ENCODE results near the gene MAPK8IP3.
"Not testable (repeated sequence)": the region's sequence is repeated elsewhere in the genome, so short reads cannot be mapped to it uniquely, and the experiment has no call there.

MAPK8IP3 gene

DNA sequence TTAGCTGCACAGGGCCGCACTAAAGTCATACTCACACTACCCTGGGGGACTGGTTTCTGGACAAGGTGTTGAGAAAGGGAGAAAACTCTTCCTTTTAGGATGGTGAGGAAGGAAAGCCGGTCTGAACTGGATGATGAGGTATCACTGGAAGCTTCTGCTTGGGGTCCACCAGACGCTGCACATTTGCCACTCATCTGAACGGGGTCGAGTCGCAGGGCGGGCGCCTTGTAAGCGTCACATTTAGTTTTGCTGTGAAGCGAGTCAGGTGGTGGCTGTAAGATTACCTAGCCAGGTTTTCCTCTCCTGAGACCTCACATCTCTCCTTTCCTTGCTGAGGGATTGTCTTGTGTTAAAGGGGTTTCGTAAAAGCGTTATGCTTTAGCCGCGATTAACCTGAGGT is 25.6 kb upstream of the MAPK8IP3 start:
- no peak for DNase-seq

GRCh38 chr16:1681032-1681431 is 25.0 kb upstream of the MAPK8IP3 start:
- DNase-seq = no peak

- no peak for DNase-seq
Measured at GRCh38 chr16:1687427-1688316, 18.3 kb upstream of the MAPK8IP3 start.

GRCh38 chr16:1688807-1689560 is 17.0 kb upstream of the MAPK8IP3 start:
- DNase-seq = no peak

- no peak for DNase-seq
Measured at GRCh38 chr16:1689853-1690252, 16.1 kb upstream of the MAPK8IP3 start.

GRCh38 chr16:1690810-1691209 is 15.2 kb upstream of the MAPK8IP3 start:
- no peak for DNase-seq

GRCh38 chr16:1691276-1691675 is 14.7 kb upstream of the MAPK8IP3 start:
- no peak for DNase-seq

DNA sequence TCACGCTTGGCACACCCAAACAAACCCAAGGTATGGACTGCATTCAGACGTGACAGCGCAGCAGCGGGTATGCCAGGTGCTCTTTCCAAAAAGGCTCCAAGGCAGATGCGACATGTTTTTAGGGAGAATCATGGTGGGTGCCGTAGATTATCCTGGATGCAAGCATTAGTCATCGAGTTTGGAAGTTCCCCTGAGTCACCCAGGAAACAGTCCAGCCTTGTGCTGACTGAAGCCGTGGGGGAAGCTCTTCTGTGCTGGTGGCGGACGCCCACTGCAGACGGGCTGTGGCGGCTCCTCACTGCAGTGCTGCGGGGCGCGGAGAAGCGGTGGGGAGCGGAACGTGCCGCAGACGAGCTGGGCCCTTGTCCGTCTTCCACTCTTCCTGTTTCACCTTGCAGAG is 14.0 kb upstream of the MAPK8IP3 start:
- DNase-seq = peak in 3 of 4 experiments; percentile 22 to 30 (median 24)

- DNase-seq = no peak
Measured at GRCh38 chr16:1696863-1697262, 9.1 kb upstream of the MAPK8IP3 start.

- DNase-seq = no peak
Measured at GRCh38 chr16:1698680-1699079, 7.3 kb upstream of the MAPK8IP3 start.

GRCh38 chr16:1700246-1700645 is 5.7 kb upstream of the MAPK8IP3 start:
- no peak for DNase-seq

DNA sequence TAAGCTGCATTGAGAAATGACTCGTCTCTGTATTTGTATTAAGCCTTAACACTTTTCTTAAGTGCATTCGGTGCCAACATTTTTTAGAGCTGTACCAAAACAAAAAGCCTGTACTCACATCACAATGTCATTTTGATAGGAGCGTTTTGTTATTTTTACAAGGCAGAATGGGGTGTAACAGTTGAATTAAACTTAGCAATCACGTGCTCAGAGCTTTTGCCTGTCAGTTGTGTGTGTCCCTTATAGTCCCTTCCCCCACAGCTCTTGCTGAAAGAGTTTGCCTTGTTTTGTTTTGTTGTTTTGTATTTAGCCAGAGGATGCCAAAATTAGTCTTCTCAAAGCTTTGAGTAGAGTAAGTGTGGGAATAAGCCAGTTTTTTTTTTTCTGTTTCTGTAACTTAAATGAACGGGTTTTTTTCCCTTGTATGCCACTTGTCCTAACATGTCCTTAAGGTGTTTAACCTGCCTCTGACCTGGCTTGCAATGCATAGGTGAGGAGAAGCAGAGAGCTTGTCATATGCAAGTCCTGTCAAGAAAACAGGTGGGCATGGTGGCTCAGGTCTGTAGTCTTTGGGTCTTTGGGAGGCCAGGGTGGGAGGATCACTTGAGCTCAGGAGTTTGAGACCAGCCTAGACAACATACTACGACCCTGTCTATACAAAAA is 4.6 kb upstream of the MAPK8IP3 start:
- no peak for DNase-seq

- not testable (repeated sequence) for DNase-seq
Measured at GRCh38 chr16:1705324-1705687, 689 bp upstream of the MAPK8IP3 start.

- peak in 3 of 4 experiments; percentile 35 to 46 (median 37) for DNase-seq
Measured at GRCh38 chr16:1706386-1707192, 594 bp downstream of the MAPK8IP3 start.

GRCh38 chr16:1707193-1707790 is 1.3 kb downstream of the MAPK8IP3 start:
- peak; percentile 15 to 41 (median 32) for DNase-seq

GRCh38 chr16:1708083-1708767 is 2.2 kb downstream of the MAPK8IP3 start:
- no peak for DNase-seq

DNA sequence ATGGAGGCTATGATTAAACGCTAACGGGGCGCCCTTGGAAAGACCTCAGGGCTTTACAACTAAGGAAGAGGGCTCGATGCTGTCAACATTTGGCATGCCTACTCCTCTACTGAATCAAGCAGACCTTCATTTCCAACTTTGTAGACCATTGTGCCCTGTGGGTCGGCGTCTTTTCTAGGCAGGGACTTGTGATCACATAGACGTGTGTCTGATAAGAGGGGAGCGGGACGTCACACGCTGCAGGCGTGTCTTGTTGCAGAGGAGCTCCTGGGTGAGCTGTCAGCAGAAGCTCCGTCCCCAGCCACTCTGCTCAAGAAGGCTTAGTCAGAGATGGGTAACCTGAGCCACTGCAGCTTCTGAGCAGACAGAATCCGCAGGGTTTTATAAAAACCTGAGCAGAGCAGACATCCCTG is 2.8 kb downstream of the MAPK8IP3 start:
- DNase-seq = no peak

DNA sequence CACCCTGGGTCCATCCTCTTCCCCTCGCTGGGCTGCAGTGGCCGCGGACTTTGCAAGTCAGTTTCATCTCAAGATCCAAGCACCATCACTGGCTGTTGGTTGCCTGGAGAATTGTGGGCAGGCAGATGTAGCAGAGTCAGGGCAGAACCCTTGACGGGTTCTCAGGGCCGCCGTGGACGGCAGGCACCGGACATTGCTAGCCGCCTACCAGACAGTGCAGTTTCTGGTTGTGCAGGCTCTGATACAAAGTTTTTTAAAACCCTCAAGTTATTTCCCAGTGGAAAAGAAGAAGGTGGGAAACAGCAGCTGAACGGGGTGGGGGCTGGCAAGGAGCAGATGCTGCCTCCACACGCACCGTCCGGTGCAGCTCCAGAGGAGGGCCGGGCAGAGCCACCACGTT is 3.4 kb downstream of the MAPK8IP3 start:
- DNase-seq = no peak

GRCh38 chr16:1710811-1711507 is 5.0 kb downstream of the MAPK8IP3 start:
- DNase-seq = no peak

DNA sequence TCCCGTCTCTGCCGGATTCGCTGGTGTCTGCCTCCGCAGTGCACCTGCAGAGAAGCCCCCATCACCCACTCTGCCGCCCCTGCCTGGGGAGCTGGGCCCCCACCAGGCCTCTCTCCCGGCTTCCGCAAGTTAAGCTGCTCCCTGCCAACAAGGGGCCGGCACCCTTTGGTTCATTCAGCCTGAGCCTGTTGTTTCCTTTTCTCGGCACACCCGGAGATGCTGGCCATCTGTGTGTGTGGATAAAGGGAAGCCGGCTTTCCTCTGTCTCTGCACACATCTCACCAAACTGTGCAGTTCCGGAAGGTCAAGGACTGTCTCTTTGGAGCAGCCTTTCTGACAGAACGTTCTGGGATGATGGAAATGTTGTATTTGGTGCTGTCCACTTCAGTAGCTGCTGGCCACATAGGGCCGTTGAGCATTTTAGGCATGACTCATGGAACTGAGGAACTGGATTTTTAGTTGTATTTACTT is 6.8 kb downstream of the MAPK8IP3 start:
- peak; percentile 6 to 36 (median 26) for DNase-seq

DNA sequence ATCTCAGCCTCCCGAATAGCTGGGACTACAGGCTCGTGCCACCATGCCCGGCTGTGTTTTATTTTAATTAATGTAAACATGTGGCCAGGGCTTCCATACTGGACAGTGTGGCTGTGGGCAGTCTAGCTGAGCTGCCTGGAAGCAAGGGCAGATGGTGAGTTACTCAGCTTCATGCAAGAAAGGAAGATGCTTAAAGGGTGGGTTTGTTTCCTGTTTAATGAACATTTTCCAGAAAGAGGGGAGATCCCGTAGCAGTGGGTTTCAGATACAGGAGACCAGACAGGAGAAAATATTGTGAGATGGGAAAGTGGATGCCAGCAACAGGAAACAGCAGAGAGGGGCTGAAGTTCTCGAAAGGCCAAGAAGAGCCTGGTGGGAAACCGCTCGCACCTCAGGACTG is 7.3 kb downstream of the MAPK8IP3 start:
- DNase-seq = no peak

Measured in suppressor macrophage (primary cell).